GM21717 (cell line): ENCODE measurements around the gene LPCAT4.

ENCODE experiments used
- ATAC-seq: cut with Tn5 transposase; IDR thresholded peaks from one replicate; pipeline ENCODE4 v1.9.1; 2021; ENCODE audit warnings: mild to moderate bottlenecking, moderate library complexity; ENCODE audit not compliant: unreplicated experiment

The LPCAT4 gene

GRCh38 chr15:34337557-34338306, 29.3 kb downstream of the LPCAT4 start, which contains the start of gene SLC12A6:
Gene SLC12A6 (minus strand): TSS chr15:34337781. CDS start chr15:34336680, 1,101 bp downstream.
- ATAC-seq = peak; percentile 58

- peak; percentile 9 for ATAC-seq
Measured at GRCh38 chr15:34336991-34337556, 29.9 kb downstream of the LPCAT4 start.

- no peak for ATAC-seq
Measured at GRCh38 chr15:34336231-34336990, 30.6 kb downstream of the LPCAT4 start.

GRCh38 chr15:34335176-34336032, 31.6 kb downstream of the LPCAT4 start:
- no peak for ATAC-seq

- no peak for ATAC-seq
Measured at GRCh38 chr15:34334672-34335071, 32.3 kb downstream of the LPCAT4 start.

- ATAC-seq = no peak
Measured at GRCh38 chr15:34332553-34333120, 34.4 kb downstream of the LPCAT4 start.

GRCh38 chr15:34331809-34332208, 35.2 kb downstream of the LPCAT4 start:
- ATAC-seq = no peak

GRCh38 chr15:34330279-34330678, 36.7 kb downstream of the LPCAT4 start:
- no peak for ATAC-seq

- no peak for ATAC-seq
Measured at GRCh38 chr15:34329006-34329405, 38.0 kb downstream of the LPCAT4 start.

GRCh38 chr15:34327906-34328305, 39.1 kb downstream of the LPCAT4 start:
- no peak for ATAC-seq

- ATAC-seq = no peak
Measured at GRCh38 chr15:34325368-34325767, 41.6 kb downstream of the LPCAT4 start.

- no peak for ATAC-seq
Measured at GRCh38 chr15:34324933-34325332, 42.1 kb downstream of the LPCAT4 start.

GRCh38 chr15:34323217-34323616, 43.8 kb downstream of the LPCAT4 start:
- no peak for ATAC-seq

- peak; percentile 57 for ATAC-seq
Measured at GRCh38 chr15:34318277-34319079, 48.5 kb downstream of the LPCAT4 start.

- ATAC-seq = no peak
Measured at GRCh38 chr15:34314491-34315490, 52.2 kb downstream of the LPCAT4 start.

- no peak for ATAC-seq
Measured at GRCh38 chr15:34311563-34311962, 55.4 kb downstream of the LPCAT4 start.
